Smooth muscle cell (in vitro differentiated cells): ENCODE measurements around the gene COL5A2. TPM values are rescaled to one million over a fixed set of nuclear protein-coding genes. Genes with fewer than 3 reads are reported as not detected.

Source experiments
- DNase-seq: peaks from one replicate; lab custom pipeline; 2025; ENCODE audit not compliant: unreplicated experiment; lab: John Stamatoyannopoulos, UW
- H2AFZ ChIP-seq: fragments of 200-600 bp; sonication (generic); 2 replicates; pipeline ENCODE4 v1.6.0; 2016; ENCODE audit warnings: antibody characterized with exemption, low read depth, mild to moderate bottlenecking
- H3F3A ChIP-seq: fragments of 200-600 bp; sonication (generic); 2 replicates; pipeline ENCODE4 v1.6.0; 2017; ENCODE audit warnings: antibody characterized with exemption, low read depth
- H3K27ac ChIP-seq: fragments of 200-600 bp; sonication (generic); 2 replicates; pipeline ENCODE4 v1.5.1; 2016; ENCODE audit warnings: low read depth, mild to moderate bottlenecking
- H3K27me3 ChIP-seq: fragments of 200-600 bp; sonication (generic); 2 replicates; pipeline ENCODE4 v1.6.1; 2016; ENCODE audit warnings: low read depth, mild to moderate bottlenecking
- H3K36me3 ChIP-seq: fragments of 200-600 bp; sonication (generic); 2 replicates; pipeline ENCODE4 v1.5.1; 2016; ENCODE audit warnings: low read depth
- H3K4me1 ChIP-seq: fragments of 200-600 bp; sonication (generic); 2 replicates; pipeline ENCODE4 v1.5.1; 2016; ENCODE audit warnings: low read depth
- H3K4me2 ChIP-seq: fragments of 200-600 bp; sonication (generic); 2 replicates; pipeline ENCODE4 v1.6.0; 2016; ENCODE audit warnings: mild to moderate bottlenecking
- H3K4me3 ChIP-seq: fragments of 200-600 bp; sonication (generic); 2 replicates; pipeline ENCODE4 v1.5.1; 2016; ENCODE audit warnings: mild to moderate bottlenecking
- H3K79me2 ChIP-seq: fragments of 200-600 bp; sonication (generic); 2 replicates; pipeline ENCODE4 v1.6.0; 2016; ENCODE audit warnings: low read depth, mild to moderate bottlenecking
- H3K9ac ChIP-seq: fragments of 200-600 bp; sonication (generic); 2 replicates; pipeline ENCODE4 v1.6.0; 2016; ENCODE audit warnings: low read depth
- H3K9me3 ChIP-seq: fragments of 200-600 bp; sonication (generic); replicated peaks from 2 replicates; pipeline ENCODE4 v1.5.1; 2016; ENCODE audit warnings: low read depth
- H4K20me1 ChIP-seq: fragments of 200-600 bp; sonication (generic); 2 replicates; pipeline ENCODE4 v1.6.0; 2016; ENCODE audit warnings: low read depth
- WGBS: methylation state at CpG from one replicate; pipeline ENCODE4 v1.1.7; 2016; ENCODE audit warnings: low lambda C conversion rate; 5-methylcytosine and 5-hydroxymethylcytosine counted together
- polyA plus RNA-seq: library from polyadenylated mRNA; unstranded; fragments of >200 nt; fragmentation: Nextera tagmentation; extraction: Ambion mirVana; gene quantifications from 2 replicates; pipeline ENCODE4 v1.2.1, GENCODE V29; 2016
- total RNA-seq: library from RNA; depleted of rRNA; stranded (reverse); fragments of >200 nt; gene quantifications from 2 replicates; pipeline ENCODE4 v1.2.3, GENCODE V29; 2014
- TF ChIP-seq, protein P1 (sequence below): fragments of 200-600 bp; sonication (generic); IDR thresholded peaks from 2 replicates; pipeline ENCODE4 v1.5.1; 2017; ENCODE audit warnings: borderline replicate concordance, mild to moderate bottlenecking, antibody characterized with exemption; ENCODE audit not compliant: insufficient read depth, poor library complexity, severe bottlenecking

Gene COL5A2
- total and polyA plus RNA-seq, 2 experiments from 2014 or later, result 364 to 697 TPM

DNA sequence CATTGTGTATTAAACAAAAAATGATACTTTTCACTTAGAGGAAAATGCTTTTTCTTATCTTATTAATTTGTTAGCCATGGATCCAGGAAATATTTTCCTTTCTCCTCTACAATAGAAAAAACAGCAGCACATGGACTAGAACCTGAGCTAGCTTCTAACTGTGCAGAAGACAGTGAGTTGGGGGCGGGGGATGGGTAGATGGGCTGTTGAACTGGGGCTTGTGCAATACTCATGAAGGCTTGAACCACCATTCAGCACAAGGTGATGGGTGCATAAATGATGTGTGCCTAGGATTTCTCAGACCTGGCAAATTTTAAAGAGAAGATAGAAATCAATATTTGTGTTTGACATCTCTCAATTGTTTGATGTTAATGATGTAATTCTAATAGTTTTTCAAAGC, 42.0 kb downstream of the COL5A2 start:
- Histone ChIP-seq H3K4me2 (no peak overlapping the region), H3K79me2 (peaks cover 100% of the 10 kb centered on the region), H2AFZ (no peak overlapping the region)

DNA sequence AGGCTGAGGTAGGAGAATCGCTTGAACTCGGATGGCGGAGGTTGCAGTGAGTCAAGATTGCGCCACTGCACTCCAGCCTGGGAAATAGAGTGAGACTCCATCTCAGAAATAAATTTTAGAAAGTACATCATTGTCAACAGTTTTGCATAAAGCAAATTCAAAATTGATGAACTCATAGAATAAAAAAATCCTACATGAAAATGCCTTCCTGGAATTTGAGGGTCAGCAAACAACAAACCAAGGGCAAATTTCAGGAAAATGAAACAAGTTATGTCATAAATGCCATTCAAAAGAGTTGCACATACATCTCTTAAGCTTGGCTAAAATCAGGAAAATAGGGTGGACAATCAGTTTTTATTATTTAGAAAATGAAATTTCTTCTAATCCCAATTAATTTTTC, 45.1 kb downstream of the COL5A2 start:
- Histone ChIP-seq H3K79me2 (peaks cover 95% of the 10 kb centered on the region), H3F3A (peaks cover 17% of the 10 kb centered on the region), H3K4me1 (peaks cover 16% of the 10 kb centered on the region), H2AFZ (no peak overlapping the region), H3K27me3 (no peaks in the 10 kb centered on the region), H3K27ac (peak overlapping the region; percentile 38), H3K36me3 (no peaks in the 10 kb centered on the region), H3K4me3 (no peak overlapping the region), H3K9ac (no peak overlapping the region), H3K4me2 (no peak overlapping the region), H4K20me1 (peaks cover 39% of the 10 kb centered on the region), H3K9me3 (no peaks in the 10 kb centered on the region)
- WGBS, result 48% methylated on average over 4 of the region's 4 CpGs
- no peak for DNase-seq
- TF ChIP-seq, protein P1, sequence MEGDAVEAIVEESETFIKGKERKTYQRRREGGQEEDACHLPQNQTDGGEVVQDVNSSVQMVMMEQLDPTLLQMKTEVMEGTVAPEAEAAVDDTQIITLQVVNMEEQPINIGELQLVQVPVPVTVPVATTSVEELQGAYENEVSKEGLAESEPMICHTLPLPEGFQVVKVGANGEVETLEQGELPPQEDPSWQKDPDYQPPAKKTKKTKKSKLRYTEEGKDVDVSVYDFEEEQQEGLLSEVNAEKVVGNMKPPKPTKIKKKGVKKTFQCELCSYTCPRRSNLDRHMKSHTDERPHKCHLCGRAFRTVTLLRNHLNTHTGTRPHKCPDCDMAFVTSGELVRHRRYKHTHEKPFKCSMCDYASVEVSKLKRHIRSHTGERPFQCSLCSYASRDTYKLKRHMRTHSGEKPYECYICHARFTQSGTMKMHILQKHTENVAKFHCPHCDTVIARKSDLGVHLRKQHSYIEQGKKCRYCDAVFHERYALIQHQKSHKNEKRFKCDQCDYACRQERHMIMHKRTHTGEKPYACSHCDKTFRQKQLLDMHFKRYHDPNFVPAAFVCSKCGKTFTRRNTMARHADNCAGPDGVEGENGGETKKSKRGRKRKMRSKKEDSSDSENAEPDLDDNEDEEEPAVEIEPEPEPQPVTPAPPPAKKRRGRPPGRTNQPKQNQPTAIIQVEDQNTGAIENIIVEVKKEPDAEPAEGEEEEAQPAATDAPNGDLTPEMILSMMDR, result no peak

More for the DNA sequence above, 42.0 kb downstream of the COL5A2 start:
- Histone ChIP-seq H3K4me3 (no peak overlapping the region), H3K9me3 (no peaks in the 10 kb centered on the region), H3K9ac (no peak overlapping the region), H3F3A (peaks cover 5% of the 10 kb centered on the region), H3K4me1 (no peaks in the 10 kb centered on the region), H4K20me1 (peaks cover 67% of the 10 kb centered on the region), H3K36me3 (no peaks in the 10 kb centered on the region), H3K27ac (peak overlapping the region; percentile 69), H3K27me3 (no peaks in the 10 kb centered on the region)
- DNase-seq, result no peak
- WGBS, result 97% methylated on average over 1 of the region's 1 CpG
- TF ChIP-seq, protein P1, result no peak

DNA sequence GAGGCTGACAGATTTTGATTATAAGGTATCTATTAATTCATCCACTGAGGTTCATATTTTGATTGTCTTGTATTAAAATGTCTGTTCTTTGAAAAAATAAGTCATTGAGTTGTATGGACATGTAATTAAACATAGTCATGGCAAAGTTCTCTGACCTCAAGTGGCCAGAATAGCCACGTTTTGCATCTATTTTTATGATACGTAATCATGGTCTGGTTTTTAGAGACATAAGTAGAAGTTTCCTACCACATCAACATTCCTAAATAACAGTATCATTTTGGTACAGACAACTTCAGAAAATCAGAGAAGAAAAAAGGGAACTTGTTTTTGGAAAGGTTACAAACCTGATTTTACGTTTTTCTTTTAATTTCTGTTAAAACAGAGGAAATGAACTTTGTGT, 47.6 kb downstream of the COL5A2 start:
- H3K27me3 ChIP-seq, result no peaks in the 10 kb centered on the region
- H3K9ac ChIP-seq, result peak overlapping the region; percentile 75
- peak overlapping the region; percentile 75 for H3K4me2 ChIP-seq
- TF ChIP-seq, protein P1, result no peak
- H3K36me3 ChIP-seq, result no peaks in the 10 kb centered on the region
- DNase-seq, result no peak
- H3K4me3 ChIP-seq, result no peak overlapping the region
- H4K20me1 ChIP-seq, result peaks cover 17% of the 10 kb centered on the region
- peaks cover 29% of the 10 kb centered on the region for H3K4me1 ChIP-seq
- H3F3A ChIP-seq, result peaks cover 20% of the 10 kb centered on the region
- peak overlapping the region; percentile 96 for H3K27ac ChIP-seq
- H3K9me3 ChIP-seq, result no peaks in the 10 kb centered on the region
- 55% methylated on average over 3 of the region's 3 CpGs for WGBS
- H3K79me2 ChIP-seq, result peaks cover 95% of the 10 kb centered on the region
- no peak overlapping the region for H2AFZ ChIP-seq

DNA sequence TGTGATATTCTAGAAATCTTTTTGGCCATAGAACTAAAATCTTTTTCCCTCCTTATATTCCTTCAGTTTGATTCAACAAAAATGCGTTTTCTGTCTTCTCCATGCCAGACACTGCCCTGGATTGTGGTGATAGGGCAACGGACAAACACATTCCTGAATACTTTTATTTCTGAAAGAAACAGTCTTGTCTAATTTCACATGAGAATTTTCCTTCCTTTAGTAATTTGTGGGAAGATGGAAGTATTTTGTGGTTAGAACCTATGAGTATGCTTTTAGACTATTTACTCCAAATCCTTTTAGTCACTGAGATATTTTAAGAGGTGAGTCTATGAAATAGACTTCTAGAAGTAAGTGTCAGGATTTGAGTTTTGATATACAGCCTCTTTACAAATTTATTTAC, 49.6 kb downstream of the COL5A2 start:
- Histone ChIP-seq H3K9ac (peak overlapping the region; percentile 78), H3K4me1 (peaks cover 29% of the 10 kb centered on the region), H3F3A (peaks cover 20% of the 10 kb centered on the region), H2AFZ (no peak overlapping the region), H3K27me3 (no peaks in the 10 kb centered on the region), H3K9me3 (no peaks in the 10 kb centered on the region), H4K20me1 (peaks cover 4% of the 10 kb centered on the region), H3K27ac (peak overlapping the region; percentile 96), H3K4me2 (peak overlapping the region; percentile 75), H3K79me2 (peaks cover 95% of the 10 kb centered on the region), H3K36me3 (no peaks in the 10 kb centered on the region), H3K4me3 (no peak overlapping the region)
- WGBS, result 8% methylated on average over 2 of the region's 2 CpGs
- DNase-seq, result no peak
- TF ChIP-seq, protein P1, result no peak
